ENCODE data around the gene EN2.
"Not testable (repeated sequence)": the region's sequence is repeated elsewhere in the genome, so short reads cannot be mapped to it uniquely, and the experiment has no call there.

The EN2 gene

GRCh38 chr7:155437836-155438235 is 20.1 kb upstream of the EN2 start:
- DNase-seq (ENCODE audit: low spot score), result no peak
- TF ChIP-seq, protein P1, sequence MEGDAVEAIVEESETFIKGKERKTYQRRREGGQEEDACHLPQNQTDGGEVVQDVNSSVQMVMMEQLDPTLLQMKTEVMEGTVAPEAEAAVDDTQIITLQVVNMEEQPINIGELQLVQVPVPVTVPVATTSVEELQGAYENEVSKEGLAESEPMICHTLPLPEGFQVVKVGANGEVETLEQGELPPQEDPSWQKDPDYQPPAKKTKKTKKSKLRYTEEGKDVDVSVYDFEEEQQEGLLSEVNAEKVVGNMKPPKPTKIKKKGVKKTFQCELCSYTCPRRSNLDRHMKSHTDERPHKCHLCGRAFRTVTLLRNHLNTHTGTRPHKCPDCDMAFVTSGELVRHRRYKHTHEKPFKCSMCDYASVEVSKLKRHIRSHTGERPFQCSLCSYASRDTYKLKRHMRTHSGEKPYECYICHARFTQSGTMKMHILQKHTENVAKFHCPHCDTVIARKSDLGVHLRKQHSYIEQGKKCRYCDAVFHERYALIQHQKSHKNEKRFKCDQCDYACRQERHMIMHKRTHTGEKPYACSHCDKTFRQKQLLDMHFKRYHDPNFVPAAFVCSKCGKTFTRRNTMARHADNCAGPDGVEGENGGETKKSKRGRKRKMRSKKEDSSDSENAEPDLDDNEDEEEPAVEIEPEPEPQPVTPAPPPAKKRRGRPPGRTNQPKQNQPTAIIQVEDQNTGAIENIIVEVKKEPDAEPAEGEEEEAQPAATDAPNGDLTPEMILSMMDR (IDR thresholded peaks at IDR 0.05; ENCODE audit: extremely low read depth, missing control alignments), result no peak

- DNase-seq (ENCODE audit: low spot score), result no peak
- TF ChIP-seq, protein P1 (IDR thresholded peaks at IDR 0.05; ENCODE audit: extremely low read depth, missing control alignments), result no peak
Observed at GRCh38 chr7:155438777-155439176, 19.2 kb upstream of the EN2 start.

DNA sequence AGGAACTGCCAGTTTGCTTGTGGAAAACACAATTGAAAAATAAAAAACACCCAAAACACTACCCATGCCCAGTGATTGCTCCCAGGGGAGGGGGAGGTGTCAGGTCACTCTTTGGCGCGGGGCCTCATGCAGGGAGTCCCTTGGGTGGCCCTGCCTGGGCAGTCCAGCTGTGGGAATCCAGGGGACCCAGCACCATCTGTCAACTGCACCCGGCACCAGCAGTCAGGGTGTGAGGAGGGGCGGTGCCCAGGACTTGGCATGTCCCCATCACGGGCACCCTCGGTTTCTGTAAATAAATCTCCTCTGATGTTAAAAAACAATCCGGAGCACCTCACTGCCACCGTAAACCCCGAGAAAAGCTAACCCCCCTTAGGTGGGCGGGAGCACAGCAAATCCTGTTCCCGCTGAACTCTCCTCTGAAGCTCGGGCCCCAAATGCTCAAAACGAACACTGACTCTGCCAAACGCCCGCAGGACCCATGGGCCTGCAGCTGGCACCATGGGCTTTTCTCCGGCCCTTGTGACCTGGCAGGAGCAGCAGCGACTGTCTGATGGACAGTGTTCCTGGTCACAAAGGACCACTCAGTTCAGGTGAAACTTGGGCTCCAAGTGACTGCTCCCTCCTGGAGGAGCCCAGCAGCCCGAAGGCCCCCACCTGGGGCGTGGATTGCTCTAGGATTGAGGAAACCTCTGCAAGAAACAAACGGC is 18.5 kb upstream of the EN2 start:
- TF ChIP-seq, protein P1 (IDR thresholded peaks at IDR 0.05; ENCODE audit: extremely low read depth, missing control alignments), result no peak
- no peak for DNase-seq (ENCODE audit: low spot score)

GRCh38 chr7:155440018-155440410 is 17.9 kb upstream of the EN2 start:
- DNase-seq (ENCODE audit: low spot score), result no peak
- TF ChIP-seq, protein P1 (IDR thresholded peaks at IDR 0.05; ENCODE audit: extremely low read depth, missing control alignments), result no peak

DNA sequence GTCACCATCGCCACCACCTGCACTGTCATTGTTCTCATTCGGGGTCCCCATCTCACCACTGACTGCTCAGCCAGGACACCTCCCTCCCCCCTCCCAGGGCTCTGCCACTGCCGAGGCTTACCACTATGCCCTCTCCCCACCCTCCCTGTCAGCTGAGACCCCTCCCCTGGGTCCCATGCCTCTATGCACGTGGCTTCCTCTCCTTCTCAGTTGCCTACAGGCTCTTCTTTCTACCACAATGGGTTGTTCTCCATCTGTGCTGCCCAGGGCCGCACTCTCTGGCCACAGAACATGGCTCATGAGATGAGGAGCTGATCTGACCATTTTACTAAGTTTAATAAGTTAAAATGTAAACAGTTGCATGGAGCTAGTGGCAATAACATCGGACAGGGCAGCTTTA is 16.1 kb upstream of the EN2 start:
- no peak for DNase-seq (ENCODE audit: low spot score)
- TF ChIP-seq, protein P1 (IDR thresholded peaks at IDR 0.05; ENCODE audit: extremely low read depth, missing control alignments), result no peak

DNA sequence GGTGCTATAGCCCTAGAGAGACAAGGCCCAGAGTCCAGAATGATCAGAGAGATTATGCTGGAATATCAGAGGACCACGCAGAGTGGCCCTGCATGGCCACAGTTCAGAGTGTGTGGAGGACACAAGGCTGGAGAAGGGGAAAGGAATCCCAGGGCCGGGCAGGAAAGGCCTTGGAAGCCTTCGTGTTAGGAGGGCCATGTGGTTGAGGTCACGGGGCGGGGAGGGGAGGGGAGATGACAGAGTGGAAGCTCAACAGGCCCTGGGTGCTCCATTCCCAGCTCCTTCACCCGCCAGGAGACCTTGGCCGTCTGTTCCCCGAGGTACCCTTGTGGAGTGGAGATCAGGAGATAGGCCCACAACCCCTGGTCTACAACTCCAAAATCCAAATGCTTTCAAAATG is 13.2 kb upstream of the EN2 start:
- DNase-seq (ENCODE audit: low spot score), result no peak
- TF ChIP-seq, protein P1 (IDR thresholded peaks at IDR 0.05; ENCODE audit: extremely low read depth, missing control alignments), result no peak

DNA sequence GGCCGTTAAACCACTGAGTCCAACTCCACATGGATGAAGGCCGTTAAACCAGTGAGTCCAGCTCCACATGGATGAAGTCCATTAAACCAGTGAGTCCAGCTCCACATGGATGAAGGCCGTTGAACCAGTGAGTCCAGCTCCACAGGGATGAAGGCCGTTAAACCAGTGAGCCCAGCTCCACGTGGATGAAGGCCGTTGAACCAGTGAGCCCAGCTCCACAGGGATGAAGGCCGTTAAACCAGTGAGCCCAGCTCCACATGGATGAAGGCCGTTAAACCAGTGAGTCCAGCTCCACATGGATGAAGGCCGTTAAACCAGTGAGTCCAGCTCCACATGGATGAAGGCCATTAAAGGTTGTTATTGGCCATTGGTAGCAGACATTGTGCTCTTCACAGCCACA is 12.3 kb upstream of the EN2 start:
- not testable (repeated sequence) for DNase-seq (ENCODE audit: low spot score)

DNA sequence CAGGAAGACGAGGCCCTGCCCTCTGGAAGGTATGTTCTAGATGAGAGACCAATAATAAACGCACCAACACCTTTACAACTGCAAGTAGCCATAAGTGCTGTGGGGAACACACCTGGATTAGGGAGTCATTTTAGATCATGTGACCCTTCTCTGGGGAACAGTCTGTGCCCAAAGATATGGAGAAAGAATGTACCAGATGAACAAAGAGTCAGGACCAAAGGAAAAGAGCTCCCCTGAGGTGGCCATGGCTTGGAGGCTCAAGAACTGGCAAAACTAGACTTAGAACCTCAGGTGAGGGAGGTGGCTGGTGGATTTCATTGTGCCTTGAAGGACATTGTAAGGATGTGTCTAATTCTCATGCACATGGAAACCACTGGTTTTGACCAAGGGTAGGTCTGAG is 10.3 kb upstream of the EN2 start:
- TF ChIP-seq, protein P1 (IDR thresholded peaks at IDR 0.05; ENCODE audit: extremely low read depth, missing control alignments), result no peak
- DNase-seq (ENCODE audit: low spot score), result no peak

All from GM20000 (cell line).